Skeletal muscle tissue (tissue), 4 donors: ENCODE measurements around the gene TSPAN5. TPM values are rescaled to one million over a fixed set of nuclear protein-coding genes. Genes with fewer than 3 reads are reported as not detected.

Experiments
- H3K27ac ChIP-seq: one replicate; pipeline ENCODE4 v1.7.0; 2013; ENCODE audit warnings: mild to moderate bottlenecking, low read depth, low read length, inconsistent platforms
- H3K27me3 ChIP-seq, 3 donors: one replicate each; pipeline ENCODE4 v1.7.0; 2013; ENCODE audit warnings: low read length in 3 of 3; ENCODE audit not compliant: control insufficient read depth in 3 of 3, insufficient read depth in 3 of 3
- H3K36me3 ChIP-seq, 3 donors: one replicate each; pipeline ENCODE4 v1.7.0; 2013; ENCODE audit warnings: low read length in 3 of 3; ENCODE audit not compliant: control insufficient read depth in 3 of 3, insufficient read depth in 3 of 3
- H3K4me1 ChIP-seq, 3 donors: one replicate each; pipeline ENCODE4 v1.7.0; 2013; ENCODE audit warnings: low read length in 3 of 3, mild to moderate bottlenecking in 3 of 3; ENCODE audit not compliant: control insufficient read depth in 3 of 3, insufficient read depth in 3 of 3
- H3K4me3 ChIP-seq, 3 donors: one replicate each; pipeline ENCODE4 v1.7.0; 2013; ENCODE audit warnings: low read length in 3 of 3
- H3K9ac ChIP-seq, 3 donors: one replicate each; pipeline ENCODE4 v1.7.0; 2013; ENCODE audit warnings: low read length in 3 of 3, mild to moderate bottlenecking in 3 of 3, moderate library complexity in 2 of 3, low read depth in 1 of 3
- H3K9me3 ChIP-seq, 3 donors: one replicate each; pipeline ENCODE4 v1.7.0; 2013; ENCODE audit warnings: low read length in 3 of 3; ENCODE audit not compliant: control insufficient read depth in 3 of 3
- total RNA-seq: library from RNA; depleted of rRNA; stranded (reverse); fragments of >200 nt; gene quantifications from one replicate; pipeline ENCODE4 v1.2.3, GENCODE V29; 2014
- donor health status: Osteomylitis.

Gene TSPAN5
- total RNA-seq, 1 donor from 2014 or later, result 11.0 TPM

DNA sequence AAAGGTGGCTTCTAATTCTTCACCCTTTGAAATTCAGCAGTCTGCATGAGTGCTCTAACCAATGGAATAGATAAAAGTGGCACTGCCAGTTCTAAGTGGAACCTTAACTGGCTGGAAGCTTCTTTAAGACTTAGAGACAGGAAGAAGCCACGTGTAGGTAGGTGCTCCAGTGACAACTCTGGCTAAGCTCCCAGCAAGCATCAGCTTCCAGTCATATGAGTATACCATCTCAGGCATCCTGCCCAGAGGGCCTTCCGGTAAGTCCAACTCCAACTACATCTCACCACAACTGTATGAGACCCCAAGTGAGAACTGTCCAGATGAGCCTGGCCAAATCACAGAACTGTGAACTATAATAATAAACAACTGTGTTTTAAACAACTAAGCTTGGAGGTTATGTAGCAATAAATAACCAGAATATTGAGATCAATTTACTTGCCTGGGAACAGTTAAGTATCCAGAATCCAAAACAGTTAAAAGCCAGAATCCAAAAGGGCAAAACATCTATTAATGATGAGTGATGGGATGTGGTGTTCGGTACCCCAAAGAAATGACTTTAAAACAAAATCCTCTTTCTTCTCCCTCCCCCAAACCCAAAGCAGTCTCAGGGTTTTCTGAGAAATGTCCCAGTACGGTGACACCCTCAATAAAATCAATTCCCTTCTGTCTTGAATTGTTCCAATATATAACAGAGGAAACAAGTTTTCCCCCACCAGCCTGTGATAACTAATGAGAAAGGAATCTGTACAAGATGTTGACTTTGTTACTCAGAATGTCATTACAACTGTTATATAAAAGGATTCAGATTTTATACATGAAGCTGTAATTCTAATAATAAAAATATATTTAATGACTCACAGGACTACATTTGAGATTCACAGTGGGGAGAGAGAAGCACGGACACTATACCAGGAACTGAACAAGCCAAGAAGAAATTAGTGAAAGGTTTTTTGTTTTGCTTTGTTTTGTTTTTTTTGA lies 4.2 kb downstream of the TSPAN5 start:
- H3K4me1 ChIP-seq, result peaks cover 13 to 20% (median 13%) of the 10 kb centered on the region in 3 donors
- no peak overlapping the region for H3K27ac ChIP-seq
- H3K27me3 ChIP-seq, result peaks cover 8 to 20% (median 17%) of the 10 kb centered on the region in 3 donors
- H3K9ac ChIP-seq, result no peak overlapping the region
- no peaks in the 10 kb centered on the region for H3K9me3 ChIP-seq
- no peak overlapping the region for H3K4me3 ChIP-seq
- H3K36me3 ChIP-seq, result no peaks in the 10 kb centered on the region

DNA sequence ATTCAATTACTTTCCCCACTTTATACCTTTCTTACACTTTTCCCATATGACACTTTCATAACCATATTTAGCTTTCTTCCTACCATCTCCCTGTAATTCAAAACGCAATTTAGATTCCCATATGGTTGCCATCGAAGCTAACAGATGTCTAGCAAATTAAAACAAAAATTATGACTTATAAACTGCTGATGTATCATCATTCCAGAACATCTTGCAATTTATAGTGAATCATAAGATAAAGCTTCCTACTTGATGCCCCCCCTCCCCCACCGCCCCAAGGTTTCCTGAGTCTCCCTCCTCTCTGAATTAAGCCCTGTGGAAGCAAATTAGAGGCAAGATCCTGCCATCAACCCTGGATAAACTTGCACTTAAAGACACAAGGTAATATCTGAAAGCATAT lies 5.4 kb downstream of the TSPAN5 start:
- Histone ChIP-seq H3K36me3 (no peaks in the 10 kb centered on the region), H3K9me3 (no peaks in the 10 kb centered on the region), H3K27me3 (peaks cover 8 to 20% (median 17%) of the 10 kb centered on the region in 3 donors), H3K27ac (no peak overlapping the region), H3K9ac (no peak overlapping the region), H3K4me1 (peaks cover 11 to 13% (median 11%) of the 10 kb centered on the region in 3 donors), H3K4me3 (no peak overlapping the region)

DNA sequence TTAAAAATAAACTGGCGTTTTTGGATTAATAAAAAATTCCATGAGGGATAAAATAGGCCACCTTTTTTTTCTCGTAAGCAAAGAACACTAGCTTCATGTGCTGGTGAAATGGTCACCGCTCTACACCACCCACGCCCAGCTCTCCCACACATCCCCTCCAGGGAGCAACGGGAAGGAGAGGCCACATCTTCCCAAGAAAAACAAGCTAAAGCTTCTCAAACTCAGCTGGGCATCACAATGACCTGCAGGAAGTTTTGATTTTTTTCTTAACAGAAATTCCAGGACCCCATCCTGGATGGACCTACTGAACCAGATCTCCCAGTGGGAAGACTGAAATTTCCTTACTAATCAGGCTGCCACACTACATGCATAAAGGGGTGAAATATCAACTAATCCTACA lies 9.8 kb downstream of the TSPAN5 start:
- Histone ChIP-seq H3K4me1 (no peaks in the 10 kb centered on the region), H3K9me3 (no peaks in the 10 kb centered on the region), H3K4me3 (no peak overlapping the region), H3K27me3 (no peaks in the 10 kb centered on the region), H3K36me3 (no peaks in the 10 kb centered on the region), H3K9ac (no peak overlapping the region), H3K27ac (no peak overlapping the region)

DNA sequence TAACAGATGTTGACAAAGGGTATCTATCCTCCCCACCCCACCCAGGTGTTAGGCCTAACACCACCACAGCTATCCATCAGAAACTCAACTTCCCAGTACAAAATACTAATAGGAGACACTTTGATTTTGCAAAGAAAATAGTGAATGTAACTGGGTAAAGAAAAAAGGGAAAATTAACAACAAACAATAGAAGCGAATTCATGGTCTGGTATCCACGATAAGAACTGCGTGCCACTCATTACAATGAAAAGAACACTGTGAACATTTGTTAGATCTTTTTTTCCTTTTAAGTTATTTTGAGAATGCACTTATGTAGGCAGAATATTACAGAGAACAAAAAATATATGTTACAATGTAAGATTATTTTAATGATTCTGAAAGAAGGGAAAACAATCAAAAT lies 12.0 kb downstream of the TSPAN5 start:
- Histone ChIP-seq H3K9me3 (no peaks in the 10 kb centered on the region), H3K27ac (no peak overlapping the region), H3K27me3 (no peaks in the 10 kb centered on the region), H3K4me3 (no peak overlapping the region), H3K36me3 (no peaks in the 10 kb centered on the region), H3K4me1 (no peaks in the 10 kb centered on the region), H3K9ac (no peak overlapping the region)

DNA sequence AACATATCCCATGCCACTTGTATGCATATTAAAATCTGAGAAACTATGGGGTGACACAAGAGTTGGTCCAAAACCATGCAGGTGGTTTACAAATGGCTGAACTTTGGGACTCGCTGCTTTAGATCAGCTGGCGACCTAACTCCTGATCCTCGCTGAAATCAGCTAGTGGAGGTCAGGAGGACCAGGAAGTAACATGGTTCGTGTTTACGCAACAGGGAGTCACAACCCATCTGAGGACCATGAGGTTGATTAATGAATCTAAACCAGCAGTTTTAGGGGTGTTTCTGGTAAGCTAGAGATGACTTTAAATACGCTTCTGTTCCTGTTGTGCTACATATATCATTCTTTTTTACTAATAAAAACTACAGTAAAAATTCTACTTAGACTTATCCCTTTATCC lies 12.9 kb downstream of the TSPAN5 start:
- H3K4me3 ChIP-seq, result no peak overlapping the region
- H3K4me1 ChIP-seq, result no peaks in the 10 kb centered on the region
- H3K27ac ChIP-seq, result no peak overlapping the region
- H3K9ac ChIP-seq, result no peak overlapping the region
- no peaks in the 10 kb centered on the region for H3K27me3 ChIP-seq
- no peaks in the 10 kb centered on the region for H3K36me3 ChIP-seq
- no peaks in the 10 kb centered on the region for H3K9me3 ChIP-seq

DNA sequence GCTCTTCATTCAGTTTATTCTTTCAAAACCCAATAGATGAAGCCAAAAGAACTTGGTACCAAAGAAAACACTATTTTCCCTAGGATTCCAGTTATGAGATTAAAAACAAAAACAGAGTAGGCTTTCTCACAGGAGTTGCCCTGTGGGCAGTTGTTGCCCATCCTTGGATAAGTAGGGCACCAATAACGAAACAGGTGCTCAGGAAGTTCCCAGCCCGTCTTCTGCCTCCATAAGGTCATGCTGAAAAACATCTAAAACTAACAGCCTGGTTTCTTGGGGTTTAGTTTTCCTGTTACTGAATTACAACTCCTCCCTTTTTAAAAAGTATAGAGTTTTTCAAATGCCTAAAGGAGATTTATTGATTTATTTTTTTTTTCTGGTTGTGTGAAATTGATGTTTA lies 14.7 kb downstream of the TSPAN5 start:
- Histone ChIP-seq H3K4me1 (no peaks in the 10 kb centered on the region), H3K9ac (no peak overlapping the region), H3K27me3 (no peaks in the 10 kb centered on the region)

DNA sequence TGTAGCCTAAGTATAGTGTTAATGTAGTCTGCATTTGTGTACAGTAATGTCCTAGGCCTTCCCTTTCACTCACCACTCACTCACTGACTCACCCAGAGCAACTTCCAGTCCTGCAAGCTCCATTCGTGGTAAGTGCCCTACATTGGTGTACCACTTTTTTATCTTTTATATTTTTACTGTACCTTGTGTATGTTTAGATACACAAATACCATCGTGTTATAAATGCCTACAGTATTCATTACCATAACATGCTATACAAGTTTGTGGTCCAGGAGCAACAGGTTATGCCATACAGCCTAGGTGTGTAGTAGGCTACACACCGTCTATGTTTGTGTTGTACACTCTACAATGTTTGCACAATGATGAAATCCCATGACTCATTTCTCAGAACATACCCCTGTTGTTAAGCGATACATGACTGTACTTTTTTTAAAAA lies 15.4 kb downstream of the TSPAN5 start:
- Histone ChIP-seq H3K27ac (no peak overlapping the region), H3K9me3 (no peaks in the 10 kb centered on the region), H3K9ac (no peak overlapping the region), H3K27me3 (no peaks in the 10 kb centered on the region), H3K4me1 (no peaks in the 10 kb centered on the region), H3K36me3 (no peaks in the 10 kb centered on the region), H3K4me3 (no peak overlapping the region)

More for the DNA sequence above, 14.7 kb downstream of the TSPAN5 start:
- no peak overlapping the region for H3K4me3 ChIP-seq
- no peaks in the 10 kb centered on the region for H3K36me3 ChIP-seq
- no peak overlapping the region for H3K27ac ChIP-seq
- H3K9me3 ChIP-seq, result no peaks in the 10 kb centered on the region

DNA sequence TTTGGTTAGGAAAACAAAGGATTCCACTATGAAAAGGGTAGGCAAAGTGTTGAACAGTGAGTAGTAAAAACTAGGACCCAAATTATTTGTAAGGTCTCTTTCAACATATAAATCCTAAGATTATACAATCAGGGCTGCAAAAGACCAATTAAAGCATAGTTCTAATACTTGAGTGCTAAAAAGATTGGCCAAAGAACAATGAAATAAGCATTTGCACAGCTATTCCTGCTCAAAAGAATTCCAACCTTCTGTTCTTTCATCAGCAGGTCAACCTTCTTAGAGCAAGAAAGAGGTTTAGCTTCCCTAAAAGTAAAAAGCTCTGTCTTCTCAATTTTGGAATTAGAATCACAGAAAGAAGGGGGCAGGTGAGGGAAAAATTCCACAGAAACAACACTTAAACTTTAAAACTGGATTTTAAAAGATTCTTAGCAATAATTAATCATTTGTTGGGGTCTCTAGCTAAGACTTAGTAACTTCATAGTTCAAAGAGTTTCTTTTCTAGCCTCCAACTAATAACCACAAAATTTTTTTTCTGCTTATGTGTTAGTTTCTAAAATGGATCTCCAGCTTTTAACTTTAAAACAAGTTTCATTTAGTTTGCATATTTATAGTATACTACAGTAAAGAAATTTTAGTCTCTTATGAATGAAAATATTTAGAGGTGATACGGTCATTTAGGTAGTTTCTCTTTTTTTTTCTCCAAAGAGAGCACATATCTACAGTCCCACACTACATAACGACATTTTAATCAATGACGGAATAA lies 16.3 kb downstream of the TSPAN5 start:
- Histone ChIP-seq H3K4me3 (no peak overlapping the region), H3K9ac (no peak overlapping the region), H3K9me3 (no peaks in the 10 kb centered on the region), H3K4me1 (no peaks in the 10 kb centered on the region), H3K36me3 (no peaks in the 10 kb centered on the region), H3K27ac (no peak overlapping the region), H3K27me3 (no peaks in the 10 kb centered on the region)

DNA sequence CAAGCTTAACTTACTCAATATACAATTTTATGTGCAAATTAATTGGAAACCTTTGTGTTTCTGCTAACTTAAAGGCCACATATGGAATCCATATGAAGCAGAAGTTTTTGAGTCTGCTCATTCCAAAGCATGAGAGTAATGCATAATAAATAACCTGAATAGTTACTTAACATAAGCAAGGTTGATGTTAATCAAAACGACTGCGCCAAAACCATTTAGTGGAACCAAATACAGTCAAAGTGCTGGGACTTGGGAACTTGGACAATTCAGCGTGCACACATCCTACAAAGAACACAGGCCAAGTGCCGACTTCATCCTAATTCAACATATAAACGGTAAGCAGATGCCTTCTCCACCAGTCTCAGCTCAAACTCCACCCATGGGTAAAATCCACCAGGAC lies 17.0 kb downstream of the TSPAN5 start:
- H3K27ac ChIP-seq, result no peak overlapping the region
- H3K4me3 ChIP-seq, result no peak overlapping the region
- H3K9ac ChIP-seq, result no peak overlapping the region
- no peaks in the 10 kb centered on the region for H3K36me3 ChIP-seq
- H3K9me3 ChIP-seq, result no peaks in the 10 kb centered on the region
- H3K27me3 ChIP-seq, result no peaks in the 10 kb centered on the region
- no peaks in the 10 kb centered on the region for H3K4me1 ChIP-seq

DNA sequence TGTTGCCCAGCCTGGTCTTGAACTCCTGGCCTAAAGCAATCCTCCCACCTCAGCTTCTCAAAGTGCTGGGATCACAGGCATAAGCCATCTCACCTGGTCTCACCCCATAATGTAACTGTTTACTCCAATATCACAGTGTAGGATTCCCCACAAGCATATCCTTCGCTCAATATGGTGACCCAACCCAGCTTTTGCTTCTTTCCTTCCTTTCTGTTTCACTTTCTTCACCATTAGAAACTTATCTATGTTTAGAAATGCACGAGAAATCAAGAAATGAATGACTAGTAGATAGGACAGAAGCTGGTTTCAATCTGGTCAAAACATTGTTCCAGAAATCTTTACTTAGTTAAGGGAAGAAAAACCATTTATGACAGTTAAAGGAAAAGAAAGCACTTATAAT lies 18.9 kb downstream of the TSPAN5 start:
- no peaks in the 10 kb centered on the region for H3K27me3 ChIP-seq
- H3K9me3 ChIP-seq, result no peaks in the 10 kb centered on the region
- H3K9ac ChIP-seq, result no peak overlapping the region
- no peak overlapping the region for H3K27ac ChIP-seq
- H3K36me3 ChIP-seq, result no peaks in the 10 kb centered on the region
- no peaks in the 10 kb centered on the region for H3K4me1 ChIP-seq
- H3K4me3 ChIP-seq, result no peak overlapping the region
